Medulla oblongata (tissue), 1 donor: Measurements from ENCODE around the gene TLX2.
"Not testable (repeated sequence)": the region's sequence is repeated elsewhere in the genome, so short reads cannot be mapped to it uniquely, and the experiment has no call there.

ENCODE experiments used
- DNase-seq: peaks from one replicate; pipeline ENCODE4 v3.0.0-alpha.2; 2015; ENCODE audit errors: extremely low spot score

Gene TLX2

DNA sequence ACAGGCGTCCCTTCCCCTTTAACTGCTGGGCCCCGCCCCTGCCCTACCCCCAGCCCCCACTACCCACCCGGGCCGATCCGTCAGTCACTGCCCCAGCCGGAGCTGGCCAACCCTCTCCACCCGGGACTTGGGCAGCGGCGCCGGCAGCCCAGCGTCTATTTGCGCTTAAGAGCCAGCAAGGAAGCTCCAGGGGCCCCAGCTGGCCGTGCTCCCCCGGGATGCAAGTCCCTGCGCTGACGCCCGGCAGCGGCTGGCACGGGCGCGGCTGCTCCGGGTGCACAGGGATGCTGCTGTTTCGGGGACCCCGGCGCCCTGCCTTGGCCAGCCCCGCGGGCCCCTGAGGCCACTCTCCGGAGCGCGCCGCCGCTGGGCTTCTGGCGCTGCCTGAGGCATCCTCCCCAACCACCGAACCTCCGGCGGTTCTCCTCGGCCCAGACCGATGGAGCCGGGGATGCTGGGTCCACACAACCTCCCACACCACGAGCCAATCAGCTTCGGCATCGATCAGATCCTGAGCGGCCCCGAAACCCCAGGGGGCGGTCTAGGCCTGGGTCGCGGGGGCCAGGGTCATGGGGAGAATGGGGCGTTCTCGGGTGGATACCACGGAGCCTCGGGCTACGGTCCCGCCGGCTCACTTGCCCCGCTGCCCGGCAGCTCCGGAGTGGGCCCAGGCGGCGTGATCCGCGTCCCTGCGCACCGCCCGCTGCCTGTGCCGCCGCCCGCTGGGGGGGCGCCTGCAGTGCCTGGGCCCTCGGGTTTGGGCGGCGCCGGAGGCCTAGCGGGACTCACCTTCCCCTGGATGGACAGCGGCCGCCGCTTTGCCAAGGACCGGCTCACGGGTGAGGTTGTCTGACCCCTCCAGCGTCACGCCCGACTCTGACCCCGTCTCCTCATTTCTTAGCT lies at the start of gene TLX2:
TLX2 (plus strand) TSS at position 83 of the 903 bp plus-strand sequence; CDS start at position 440, 357 bp downstream.
- no peak for DNase-seq

DNA sequence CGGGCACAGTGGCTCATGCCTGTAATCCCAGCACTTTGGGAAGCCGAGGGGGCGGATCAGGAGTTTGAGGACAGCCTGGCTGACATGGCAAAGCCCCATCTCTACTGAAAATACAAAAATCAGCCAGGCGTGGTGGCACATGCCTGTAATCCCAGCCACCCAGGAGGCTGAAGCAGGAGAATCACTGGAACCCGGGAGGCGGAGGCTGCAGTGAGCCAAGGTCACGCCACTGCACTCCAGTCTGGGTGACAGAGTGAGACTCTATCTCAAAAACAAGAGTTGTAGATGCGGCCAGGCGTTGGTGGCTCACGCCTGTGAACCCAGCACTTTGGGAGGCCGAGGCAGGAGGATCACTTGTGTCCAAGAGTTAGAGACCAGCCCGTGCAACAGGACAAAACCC lies 43.5 kb upstream of the TLX2 start:
- not testable (repeated sequence) for DNase-seq

DNA sequence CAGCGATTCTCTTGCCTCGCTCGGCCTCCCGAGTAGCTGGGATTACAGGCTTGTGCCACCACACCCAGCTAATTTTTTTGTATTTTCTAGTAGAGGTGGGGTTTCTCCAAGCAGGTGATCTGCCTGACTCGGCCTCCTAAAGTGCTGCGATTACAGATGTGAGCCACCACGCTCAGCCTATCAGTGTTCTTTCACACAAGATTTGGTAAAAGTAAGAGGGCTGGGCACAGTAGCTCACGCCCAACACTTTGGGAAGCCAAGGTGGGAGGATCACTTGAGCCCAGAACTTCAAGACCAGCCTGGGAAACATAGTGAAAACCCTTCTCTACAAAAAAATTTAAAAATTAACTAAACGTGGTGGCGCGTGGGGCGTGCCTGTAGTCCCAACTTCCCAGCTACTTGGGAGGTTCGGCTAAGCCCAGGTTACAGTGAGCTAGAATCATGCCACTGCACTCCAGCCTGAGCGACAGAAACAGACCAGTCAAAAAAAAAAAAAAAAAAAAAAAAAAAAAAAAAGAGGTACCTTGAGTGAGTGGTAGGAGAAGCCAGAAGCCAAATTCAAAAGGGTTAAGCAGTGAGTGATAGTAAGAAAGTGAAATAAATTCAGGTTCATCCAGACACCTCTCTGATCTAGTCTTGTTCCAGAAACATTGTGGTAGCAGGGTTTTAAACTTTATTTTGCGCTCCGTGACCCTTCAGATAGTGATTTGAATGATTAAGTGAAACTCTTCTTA lies 42.8 kb upstream of the TLX2 start:
- no peak for DNase-seq

DNA sequence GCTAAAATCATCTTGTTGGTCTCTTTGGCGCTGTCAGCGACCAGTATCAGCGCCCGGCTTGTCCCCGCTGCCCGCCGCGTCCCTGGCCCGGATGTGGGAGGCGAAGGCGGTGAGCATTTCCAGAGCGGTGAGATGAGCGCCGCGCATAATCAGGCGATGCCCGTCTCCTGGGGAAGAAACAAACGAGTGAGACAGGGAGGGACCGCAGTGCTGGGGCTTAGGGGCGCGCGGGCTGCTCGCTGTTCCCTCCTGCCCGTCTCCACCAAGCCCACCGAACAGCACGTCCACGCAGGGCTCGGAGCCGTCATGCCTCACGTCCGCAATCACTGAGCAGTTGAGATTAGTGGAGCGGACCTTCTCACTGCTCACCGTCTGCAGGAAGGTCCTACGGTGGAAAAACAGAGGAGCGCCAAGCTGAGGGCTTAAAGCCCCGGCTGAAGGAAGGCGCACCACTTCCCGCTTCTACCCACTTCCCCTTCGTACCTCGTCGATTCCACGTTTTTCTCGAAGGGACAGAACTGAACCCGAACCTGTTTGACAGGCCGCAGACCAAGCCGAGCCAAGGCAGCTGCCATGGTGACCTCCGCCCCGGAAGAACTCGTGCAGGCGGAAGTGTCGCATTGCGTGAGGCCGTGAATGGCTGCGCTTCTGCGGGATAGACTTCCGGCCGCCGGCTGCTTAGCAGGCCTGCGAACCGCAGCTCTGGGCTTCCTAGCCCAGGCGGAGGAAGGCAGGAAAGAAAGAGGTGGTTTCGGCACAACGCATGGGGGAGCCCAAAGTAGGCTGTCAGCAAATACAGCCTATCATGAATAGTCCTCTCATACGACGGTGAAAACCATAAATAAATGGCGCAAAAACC lies 41.9 kb upstream of the TLX2 start, which contains the start of gene MRPL53:
MRPL53 (minus strand) TSS at position 595 of the 859 bp plus-strand sequence; CDS start at position 575, 20 bp downstream.
- peak; percentile 96 for DNase-seq

DNA sequence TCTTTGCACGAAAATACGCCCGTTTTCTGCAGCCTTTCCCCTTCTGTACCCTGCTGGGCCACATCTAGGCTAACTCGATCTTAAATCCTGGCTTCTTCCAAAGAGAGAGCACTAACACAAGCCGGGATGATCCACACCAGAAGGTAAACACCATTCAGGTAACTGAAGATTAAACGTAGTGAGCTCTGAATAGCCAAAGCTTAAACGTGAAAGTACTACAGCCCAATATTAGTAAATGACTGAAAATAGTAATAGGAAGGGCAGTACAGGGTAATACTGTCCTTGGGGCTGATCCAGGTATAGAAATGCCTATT lies 41.3 kb upstream of the TLX2 start:
- no peak for DNase-seq

DNA sequence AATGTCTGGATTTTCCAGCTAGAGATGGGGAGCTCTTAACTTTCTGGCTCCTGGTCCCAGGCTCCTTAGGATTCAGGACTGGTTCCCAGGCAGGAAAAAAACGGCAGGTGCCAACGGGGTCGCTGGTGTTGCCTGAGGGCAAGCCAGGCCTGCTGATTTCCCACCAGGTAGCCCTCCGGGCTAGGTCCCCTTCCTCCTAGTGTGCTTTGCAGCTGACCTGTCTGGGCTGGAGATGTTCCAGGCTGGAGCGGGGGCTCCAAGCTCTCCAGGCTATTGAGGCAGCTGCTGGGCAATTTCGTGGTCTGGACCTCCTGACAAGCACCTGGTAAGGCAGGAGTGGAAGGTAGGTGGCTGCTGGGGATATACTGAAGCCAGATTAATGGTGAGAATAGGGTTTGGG lies 39.8 kb upstream of the TLX2 start:
- DNase-seq = no peak

DNA sequence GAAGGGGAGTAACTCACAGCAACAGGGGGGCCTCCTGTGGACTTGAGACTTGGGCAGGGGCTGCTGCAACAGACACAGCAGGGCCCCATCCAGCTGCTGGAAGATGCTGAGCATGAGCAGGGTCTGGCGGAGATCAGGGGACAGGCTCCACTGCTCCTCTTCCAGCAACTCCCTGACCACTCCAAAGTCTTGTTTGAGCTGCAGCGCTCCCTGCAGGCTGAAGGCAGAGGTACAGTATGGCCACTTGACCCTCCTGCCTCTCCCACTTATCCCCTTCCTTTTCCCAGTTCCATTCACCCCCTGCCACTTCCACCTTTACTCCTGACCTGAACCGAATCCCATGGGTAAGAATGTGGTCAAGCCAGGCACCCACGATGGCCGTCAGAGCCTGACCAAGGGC lies 39.4 kb upstream of the TLX2 start:
- DNase-seq = no peak

DNA sequence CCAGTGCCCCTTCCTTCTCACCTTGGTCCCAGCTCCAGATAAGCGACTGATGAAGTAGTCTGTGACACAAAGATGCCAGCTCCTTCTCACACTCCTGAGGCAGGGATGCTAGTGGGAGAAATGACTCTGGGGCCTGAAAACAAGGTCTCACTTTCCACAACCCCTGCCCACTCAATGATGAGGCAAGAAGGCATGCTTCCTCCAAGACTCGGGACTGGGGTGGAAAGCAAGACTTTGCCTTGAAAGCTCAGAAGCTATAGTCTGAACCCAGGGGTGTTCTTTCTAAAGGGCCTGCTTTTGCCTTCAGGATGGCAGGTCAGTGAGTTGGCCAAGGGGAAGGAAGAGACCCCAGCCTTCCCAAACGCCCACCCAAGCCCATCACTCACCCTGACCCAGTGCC lies 32.8 kb upstream of the TLX2 start:
- no peak for DNase-seq

DNA sequence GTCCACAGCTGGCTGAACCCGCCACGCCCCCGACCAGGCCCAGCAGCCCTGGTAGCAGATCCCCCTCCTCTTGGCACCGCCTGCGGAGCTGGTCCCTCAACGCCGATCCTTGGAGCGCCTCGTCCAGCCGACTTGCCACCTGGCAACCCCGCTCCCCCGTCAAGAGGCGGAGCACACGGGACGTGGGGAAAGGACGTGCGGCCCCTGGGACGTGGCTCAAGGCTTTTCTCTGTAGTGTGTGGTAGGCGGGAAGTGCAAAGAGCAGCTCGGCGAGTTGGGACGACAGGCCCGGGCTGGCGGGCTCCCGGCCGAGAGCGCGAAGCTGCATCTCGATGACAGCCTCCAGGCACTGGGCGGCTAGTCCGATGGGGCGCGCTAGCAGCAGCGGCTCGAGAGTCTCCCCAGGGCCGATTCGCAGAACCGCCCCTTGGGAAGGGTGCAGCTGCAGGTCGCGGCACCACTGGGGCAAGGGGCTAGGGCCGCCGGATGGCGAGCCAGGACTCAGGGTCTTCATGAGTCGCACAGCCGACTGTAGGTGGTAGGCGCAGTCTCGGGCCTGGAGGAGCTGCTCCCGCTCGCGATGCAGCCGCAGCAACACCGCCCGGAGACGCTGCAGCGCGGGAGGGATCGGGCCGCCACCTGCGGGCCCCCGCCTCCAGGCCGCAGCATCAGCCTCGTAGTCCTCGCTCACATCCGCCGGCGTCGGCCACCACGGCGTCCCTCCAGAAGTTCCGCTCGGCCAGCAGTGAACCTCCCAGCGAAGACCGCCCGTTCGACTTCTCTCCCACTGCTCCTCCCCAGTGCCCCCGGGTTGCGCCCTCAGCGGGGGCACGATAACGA lies 32.1 kb upstream of the TLX2 start:
- DNase-seq = no peak

DNA sequence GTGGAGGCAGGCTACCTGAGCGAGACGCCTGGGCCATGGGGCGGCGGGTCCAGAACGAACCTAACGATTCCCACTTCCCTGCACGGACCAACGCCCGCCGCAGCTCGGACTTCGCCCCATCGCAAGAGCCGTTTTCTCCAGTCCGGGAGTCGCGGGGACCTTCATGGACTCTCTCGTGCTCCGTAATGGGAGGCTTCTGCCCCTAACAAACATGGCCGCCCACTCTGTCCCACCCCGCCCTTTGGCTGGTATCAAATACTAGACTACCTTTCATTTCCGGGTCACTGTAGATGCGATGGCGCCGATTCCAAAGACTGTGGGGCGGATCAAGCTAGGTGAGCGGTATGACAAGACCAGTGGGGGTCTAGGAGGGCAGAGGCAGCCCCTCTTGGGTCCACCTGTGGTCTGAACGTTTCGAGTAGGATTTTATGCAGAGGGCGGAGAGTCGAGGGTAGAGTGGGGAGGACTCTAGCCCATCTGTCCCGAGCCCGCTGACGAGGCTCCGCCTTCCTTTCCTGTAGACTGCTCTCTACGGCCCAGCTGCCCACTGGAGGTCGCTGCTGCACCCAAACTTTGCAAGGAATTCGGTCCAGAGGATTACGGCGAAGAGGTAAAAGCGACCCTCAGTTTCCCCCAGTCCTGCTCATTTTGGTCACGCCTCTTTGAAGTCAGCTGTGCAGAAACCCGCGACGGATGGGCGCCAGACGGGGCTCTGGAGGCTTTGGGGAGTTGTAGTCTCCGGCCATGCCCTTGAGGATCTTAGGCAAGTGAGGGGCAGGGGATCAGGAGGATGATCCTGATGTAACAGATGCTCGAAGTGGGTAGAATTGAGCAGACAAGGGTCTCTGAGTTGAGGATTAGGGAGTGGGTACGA lies 31.2 kb upstream of the TLX2 start, which contains the start of the genes CCDC142 and TTC31:
CCDC142 (minus strand) TSS at position 198 of the 874 bp plus-strand sequence; CDS start at position 37, 161 bp downstream.
TTC31 (plus strand) TSS at position 281 of the 874 bp plus-strand sequence; CDS start at position 296, 15 bp downstream.
- peak; percentile 98 for DNase-seq

DNA sequence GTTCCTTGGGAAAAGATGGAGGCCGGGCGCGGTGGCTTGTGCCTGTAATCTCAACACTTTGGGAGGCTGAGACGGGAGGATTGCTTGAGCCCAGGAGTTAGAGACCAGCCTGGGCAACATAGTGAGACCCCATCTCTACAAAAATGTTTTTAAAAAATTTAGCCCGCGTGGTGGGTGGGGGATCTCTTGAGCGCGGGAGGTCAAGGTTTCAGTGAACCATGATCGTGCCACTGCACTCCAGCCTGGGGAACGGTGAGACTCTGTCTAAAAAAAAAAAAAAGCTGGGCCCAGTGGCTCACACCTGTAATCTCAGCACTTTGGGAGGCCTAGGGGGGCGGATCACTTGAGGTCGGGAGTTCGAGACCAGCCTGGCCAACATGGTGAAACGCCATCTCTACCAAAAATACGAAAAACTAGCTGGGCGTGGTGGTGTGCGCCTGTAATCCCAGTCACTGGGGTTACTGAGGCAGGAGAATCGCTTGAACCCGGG lies 30.5 kb upstream of the TLX2 start:
- not testable (repeated sequence) for DNase-seq

DNA sequence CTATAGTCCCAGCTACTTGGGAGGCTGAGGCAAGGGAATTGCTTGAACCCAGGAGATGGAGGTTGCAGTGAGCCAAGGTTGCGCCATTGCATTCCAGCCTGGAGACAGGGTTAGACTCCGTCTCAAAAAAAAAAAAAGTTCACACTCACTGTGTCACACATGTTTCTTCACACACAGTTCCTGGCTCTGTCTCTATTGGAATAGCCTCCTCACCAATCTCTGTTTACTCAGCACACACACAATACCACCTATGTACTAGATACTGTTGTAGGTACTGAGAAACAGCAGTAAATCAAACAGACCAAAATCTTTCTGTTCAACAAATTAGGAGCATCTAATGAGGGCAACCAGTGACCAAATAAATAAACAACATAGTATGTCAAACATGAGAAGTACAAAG lies 28.1 kb upstream of the TLX2 start:
- no peak for DNase-seq

DNA sequence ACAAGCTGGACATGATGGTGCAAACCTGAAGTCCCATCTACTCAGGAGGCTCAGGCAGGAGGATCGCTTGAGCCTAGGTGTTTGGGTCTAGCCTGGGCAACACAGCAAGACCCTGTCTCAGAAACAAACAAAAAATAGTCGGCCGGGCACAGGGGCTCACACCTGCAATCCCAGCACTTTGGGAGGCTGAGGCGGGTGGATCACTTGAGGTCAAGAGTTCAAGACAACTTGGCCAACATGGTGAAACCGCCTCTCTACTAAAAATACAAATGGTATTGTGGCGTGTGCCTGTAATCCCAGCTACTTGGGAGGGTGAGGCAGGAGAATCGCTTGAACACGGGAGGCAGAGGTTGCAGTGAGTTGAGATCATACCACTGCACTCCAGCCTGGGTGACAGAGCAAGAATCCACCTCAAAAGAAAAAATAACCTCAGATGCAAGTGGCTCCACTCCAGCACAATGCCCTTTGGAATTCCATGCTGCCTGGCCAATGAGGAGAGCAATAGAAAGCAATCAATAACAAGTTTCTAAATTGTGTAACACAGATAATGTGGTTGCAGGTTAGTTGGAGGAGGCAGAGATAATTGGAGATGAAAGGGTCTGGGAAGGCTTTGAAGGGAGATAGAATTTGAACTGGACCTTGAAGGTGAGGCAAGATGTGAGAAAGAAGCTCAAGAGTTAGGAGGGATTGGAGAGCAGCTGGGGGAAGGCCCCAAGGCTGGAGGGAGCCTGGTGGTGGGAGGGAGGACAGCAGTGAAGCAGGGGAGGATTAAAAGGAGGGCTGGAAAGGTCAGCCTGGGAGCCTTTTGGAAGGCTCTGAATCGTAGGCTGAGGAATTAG lies 25.4 kb upstream of the TLX2 start:
- DNase-seq = no peak

DNA sequence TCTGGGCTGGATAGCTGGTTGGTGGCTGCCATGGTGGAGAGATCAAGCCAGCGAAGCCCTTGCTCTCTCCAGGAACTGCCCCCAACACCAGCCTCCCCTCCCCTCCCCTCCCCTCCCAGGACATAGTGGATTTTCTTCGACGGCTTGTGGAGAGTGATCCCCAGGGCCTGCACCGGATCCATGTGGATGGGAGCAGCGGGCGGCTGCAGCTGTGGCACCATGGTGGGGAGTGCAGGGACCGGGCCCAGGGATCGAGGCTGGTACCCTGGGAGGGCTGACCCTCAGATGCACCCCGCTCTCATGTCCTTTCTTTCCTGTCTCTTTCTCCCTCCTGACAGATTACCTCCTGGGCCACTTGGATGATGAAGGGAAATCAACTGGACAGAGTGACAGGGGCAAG lies 24.3 kb upstream of the TLX2 start:
- no peak for DNase-seq

DNA sequence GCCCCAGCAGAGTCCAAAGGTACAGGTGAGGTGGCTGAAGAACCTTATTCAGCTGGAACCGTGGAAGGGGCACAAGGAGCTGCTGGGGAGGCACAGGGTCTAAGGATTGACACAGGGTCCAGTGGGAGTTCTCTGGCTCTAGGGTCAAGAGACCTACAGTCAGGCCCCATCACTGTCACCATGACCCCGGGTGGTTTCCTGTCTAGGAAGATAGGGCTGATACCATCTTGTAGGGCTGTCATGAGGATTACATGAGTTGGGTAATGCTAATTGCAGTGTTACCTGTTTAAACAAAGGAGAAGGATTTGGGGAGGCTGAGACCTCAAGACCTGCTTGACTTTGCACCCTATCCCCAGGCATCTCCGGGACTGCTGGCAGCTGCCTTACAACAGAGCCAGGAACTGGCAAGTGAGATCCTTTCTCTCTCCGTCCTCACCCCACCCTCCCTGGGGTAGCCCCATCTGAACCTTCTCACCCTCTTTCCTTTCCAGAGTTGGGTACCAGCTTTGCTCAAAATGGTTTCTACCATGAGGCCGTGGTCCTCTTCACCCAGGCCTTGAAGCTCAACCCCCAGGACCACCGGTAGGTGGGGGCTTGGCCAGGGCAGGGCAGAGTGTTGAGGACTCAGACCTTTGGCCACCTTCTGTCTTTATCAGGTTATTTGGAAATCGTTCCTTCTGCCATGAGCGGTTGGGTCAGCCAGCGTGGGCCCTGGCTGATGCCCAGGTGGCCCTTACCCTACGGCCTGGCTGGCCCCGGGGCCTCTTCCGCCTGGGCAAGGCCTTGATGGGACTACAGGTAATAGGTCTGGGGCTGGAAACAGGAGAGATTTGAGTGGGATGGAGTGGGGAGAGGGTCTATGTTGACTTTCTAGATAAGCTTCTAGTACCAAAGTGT lies 22.4 kb upstream of the TLX2 start:
- DNase-seq = no peak

DNA sequence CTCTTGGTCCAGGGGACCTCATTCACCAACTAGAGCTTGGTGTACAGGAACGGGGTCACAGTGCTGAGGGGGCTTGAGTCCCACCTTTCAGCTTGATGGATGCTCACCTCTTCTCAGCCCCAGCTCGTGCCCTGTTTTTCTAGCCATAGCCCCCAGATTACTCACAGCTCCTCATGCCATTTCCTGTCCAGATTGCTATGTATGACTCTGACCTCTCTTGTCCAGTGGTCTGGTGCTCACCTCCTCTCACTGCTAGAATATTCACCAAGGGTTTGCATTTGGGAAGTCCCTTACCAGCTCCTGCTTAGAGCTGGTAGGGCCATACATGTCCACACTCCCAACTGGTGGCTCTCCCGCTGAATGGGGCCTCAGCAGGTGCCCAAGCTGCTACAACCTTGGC lies 20.7 kb upstream of the TLX2 start:
- DNase-seq = no peak

DNA sequence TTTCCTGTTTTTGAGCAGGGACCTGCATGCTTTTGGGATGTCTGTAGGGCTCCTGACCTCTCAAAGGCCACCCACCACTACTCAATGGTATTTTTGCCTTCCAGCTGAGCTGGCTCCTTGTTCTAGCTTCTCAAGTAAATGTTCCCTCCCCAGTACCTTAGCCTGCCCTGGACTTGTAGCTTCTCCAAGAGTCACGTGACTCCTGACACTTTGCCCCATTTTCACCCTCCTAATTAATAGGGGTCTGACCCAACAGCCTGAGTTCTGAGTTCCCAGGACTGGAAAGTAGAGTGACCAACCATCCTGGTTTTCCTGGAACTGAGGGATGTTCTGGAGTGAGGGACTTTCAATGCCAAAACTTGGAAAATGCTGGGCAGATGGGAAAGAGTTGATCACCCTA lies 18.8 kb upstream of the TLX2 start:
- no peak for DNase-seq
